Esophagus squamous epithelium (tissue), 4 donors: ENCODE results near the gene FBXL5.

ENCODE experiments used
- POLR2A ChIP-seq, 4 donors: fragments of 450-650 bp; IDR thresholded peaks; one replicate each; pipeline ENCODE4 v1.6.1; 2017; ENCODE audit warnings: antibody characterized with exemption in 4 of 4, mild to moderate bottlenecking in 4 of 4, moderate library complexity in 3 of 4
- TF ChIP-seq, protein P1 (sequence below), 6 experiments: fragments of 450-650 bp in 4 of 6; fragments of 200-600 bp in 2 of 6; sonication (generic) in 2 of 6; IDR thresholded peaks; one replicate each; pipeline ENCODE4 v1.5.1; 2016 to 2019; ENCODE audit warnings: antibody characterized with exemption in 6 of 6, mild to moderate bottlenecking in 4 of 6, moderate library complexity in 4 of 6

DNA sequence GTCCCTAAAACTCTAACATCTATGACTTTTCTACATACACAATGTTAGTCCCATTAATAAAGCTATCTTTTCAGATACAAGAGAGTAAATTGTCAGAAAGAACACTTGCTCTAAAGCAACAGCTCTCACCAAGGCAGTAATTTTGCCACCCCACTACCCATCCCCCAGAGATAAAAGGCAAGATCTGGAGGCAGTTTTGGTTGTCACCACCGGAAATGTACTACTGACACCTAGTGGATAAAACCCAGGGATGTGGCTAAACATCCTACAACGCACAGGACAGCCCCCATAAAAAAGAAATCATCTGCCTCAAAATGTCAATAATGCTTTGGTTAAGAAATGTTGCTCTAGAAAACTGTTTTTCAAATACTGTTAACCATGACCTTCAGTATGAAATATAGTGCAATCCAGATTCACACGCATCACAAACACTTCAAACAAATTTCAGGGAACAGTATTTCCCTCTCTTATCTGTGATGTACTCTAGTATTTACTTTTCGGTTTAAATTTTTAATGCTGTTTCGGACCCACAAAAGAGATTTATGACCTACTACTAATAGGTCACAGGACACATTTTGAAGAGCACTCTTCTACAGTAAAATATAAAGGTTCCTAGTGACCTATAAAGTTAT lies 5.1 kb downstream of the FBXL5 start:
- TF ChIP-seq, protein P1, sequence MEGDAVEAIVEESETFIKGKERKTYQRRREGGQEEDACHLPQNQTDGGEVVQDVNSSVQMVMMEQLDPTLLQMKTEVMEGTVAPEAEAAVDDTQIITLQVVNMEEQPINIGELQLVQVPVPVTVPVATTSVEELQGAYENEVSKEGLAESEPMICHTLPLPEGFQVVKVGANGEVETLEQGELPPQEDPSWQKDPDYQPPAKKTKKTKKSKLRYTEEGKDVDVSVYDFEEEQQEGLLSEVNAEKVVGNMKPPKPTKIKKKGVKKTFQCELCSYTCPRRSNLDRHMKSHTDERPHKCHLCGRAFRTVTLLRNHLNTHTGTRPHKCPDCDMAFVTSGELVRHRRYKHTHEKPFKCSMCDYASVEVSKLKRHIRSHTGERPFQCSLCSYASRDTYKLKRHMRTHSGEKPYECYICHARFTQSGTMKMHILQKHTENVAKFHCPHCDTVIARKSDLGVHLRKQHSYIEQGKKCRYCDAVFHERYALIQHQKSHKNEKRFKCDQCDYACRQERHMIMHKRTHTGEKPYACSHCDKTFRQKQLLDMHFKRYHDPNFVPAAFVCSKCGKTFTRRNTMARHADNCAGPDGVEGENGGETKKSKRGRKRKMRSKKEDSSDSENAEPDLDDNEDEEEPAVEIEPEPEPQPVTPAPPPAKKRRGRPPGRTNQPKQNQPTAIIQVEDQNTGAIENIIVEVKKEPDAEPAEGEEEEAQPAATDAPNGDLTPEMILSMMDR (IDR thresholded peaks at IDR 0.05) = peak; percentile 31 to 72 (median 61)
- no peak for TF ChIP-seq POLR2A (IDR thresholded peaks at IDR 0.05)
